Karpas-422 (cell line): ENCODE measurements around the gene PDILT. TPM values are rescaled to one million over a fixed set of nuclear protein-coding genes. Genes with fewer than 3 reads are reported as not detected.
"Not testable (repeated sequence)": the region's sequence is repeated elsewhere in the genome, so short reads cannot be mapped to it uniquely, and the experiment has no call there.

Experiments used
- DNase-seq: peaks from one replicate; pipeline ENCODE4 v3.0.0-alpha.2; 2015
- H2AFZ ChIP-seq: fragments of 200-600 bp; sonication (generic); 2 replicates; pipeline ENCODE4 v1.6.1; 2014; ENCODE audit warnings: antibody characterized with exemption, low read length, mixed read lengths
- H3K27ac ChIP-seq: fragments of 200-600 bp; sonication (generic); 2 replicates; pipeline ENCODE4 v1.5.1; 2014; ENCODE audit warnings: mild to moderate bottlenecking, low read length, moderate library complexity
- H3K27me3 ChIP-seq: fragments of 200-600 bp; sonication (generic); 2 replicates; pipeline ENCODE4 v1.6.1; 2014; ENCODE audit warnings: low read length, mixed read lengths
- H3K36me3 ChIP-seq: fragments of 200-600 bp; sonication (generic); 2 replicates; pipeline ENCODE4 v1.6.1; 2014; ENCODE audit warnings: low read length, mixed read lengths; ENCODE audit not compliant: insufficient read depth
- H3K4me1 ChIP-seq: fragments of 200-600 bp; sonication (generic); 2 replicates; pipeline ENCODE4 v1.6.1; 2014; ENCODE audit warnings: mild to moderate bottlenecking, low read length, mixed read lengths
- H3K4me2 ChIP-seq: fragments of 200-600 bp; sonication (generic); 2 replicates; pipeline ENCODE4 v1.6.1; 2014; ENCODE audit warnings: low read length, low read depth, mild to moderate bottlenecking; ENCODE audit not compliant: poor library complexity, severe bottlenecking
- H3K4me3 ChIP-seq: fragments of 200-600 bp; sonication (generic); 2 replicates; pipeline ENCODE4 v1.5.1; 2014; ENCODE audit warnings: mild to moderate bottlenecking, antibody characterized with exemption, low read length, mixed read lengths
- H3K79me2 ChIP-seq: fragments of 200-600 bp; sonication (generic); 2 replicates; pipeline ENCODE4 v1.6.1; 2014; ENCODE audit warnings: mild to moderate bottlenecking, low read length, mixed read lengths
- H3K9ac ChIP-seq: fragments of 200-600 bp; sonication (generic); 2 replicates; pipeline ENCODE4 v1.6.0; 2014; ENCODE audit warnings: low read length
- H3K9me2 ChIP-seq: fragments of 200-600 bp; sonication (generic), shearing (Covaris generic); replicated peaks from 2 replicates; pipeline ENCODE4 v1.6.0; 2014; ENCODE audit warnings: mild to moderate bottlenecking, low read length, moderate library complexity; ENCODE audit not compliant: insufficient read depth
- H3K9me3 ChIP-seq: fragments of 300-700, 200-600 bp; sonication (generic); 2 replicates; pipeline ENCODE4 v1.6.1; 2014; ENCODE audit warnings: low read length, mixed read lengths
- H4K20me1 ChIP-seq: fragments of 200-600 bp; sonication (generic); 2 replicates; pipeline ENCODE4 v1.6.1; 2014; ENCODE audit warnings: mild to moderate bottlenecking, antibody characterized with exemption, low read length, low read depth; ENCODE audit not compliant: insufficient read depth
- total RNA-seq: library from RNA; depleted of rRNA; stranded (reverse); fragments of >200 nt; shearing (Covaris generic); gene quantifications from 2 replicates; pipeline ENCODE4 v1.2.3, GENCODE V29; 2014; ENCODE audit warnings: low replicate concordance; rRNA removed

Gene PDILT
- total RNA-seq, 1 experiment from 2014 or later, result not detected

DNA sequence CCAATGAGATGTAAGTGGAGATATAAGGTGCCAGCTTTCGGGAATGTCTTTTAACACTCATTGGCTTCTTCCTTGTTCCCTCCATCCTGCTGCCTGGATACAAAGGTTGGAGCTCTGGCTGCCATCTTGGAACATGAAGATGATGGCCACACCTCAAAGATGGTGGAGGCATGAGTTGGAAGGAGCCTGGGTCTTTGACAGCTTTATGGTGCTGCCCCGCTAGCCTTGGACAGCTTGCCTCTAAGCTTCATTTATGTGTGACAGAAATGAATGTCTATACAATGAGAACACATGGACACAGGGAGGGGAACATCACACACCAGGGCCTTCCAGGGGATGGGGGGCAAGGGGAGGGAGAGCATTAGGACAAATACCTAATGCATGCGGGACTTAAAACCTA, 90.8 kb downstream of the PDILT start:
- no peak overlapping the region for H3K27ac ChIP-seq
- no peaks in the 10 kb centered on the region for H3K36me3 ChIP-seq
- no peaks in the 10 kb centered on the region for H3K27me3 ChIP-seq
- no peak for DNase-seq
- H3K9me2 ChIP-seq, result 0 out of 2 replicates have a peak, but pooled peaks cover 4% of the 10 kb centered on the region
- no peak overlapping the region for H3K9ac ChIP-seq
- no peaks in the 10 kb centered on the region for H4K20me1 ChIP-seq
- H3K79me2 ChIP-seq, result no peaks in the 10 kb centered on the region
- H3K4me1 ChIP-seq, result no peaks in the 10 kb centered on the region
- no peak overlapping the region for H3K4me3 ChIP-seq
- H3K4me2 ChIP-seq, result no peak overlapping the region
- no peak overlapping the region for H2AFZ ChIP-seq
- no peaks in the 10 kb centered on the region for H3K9me3 ChIP-seq

DNA sequence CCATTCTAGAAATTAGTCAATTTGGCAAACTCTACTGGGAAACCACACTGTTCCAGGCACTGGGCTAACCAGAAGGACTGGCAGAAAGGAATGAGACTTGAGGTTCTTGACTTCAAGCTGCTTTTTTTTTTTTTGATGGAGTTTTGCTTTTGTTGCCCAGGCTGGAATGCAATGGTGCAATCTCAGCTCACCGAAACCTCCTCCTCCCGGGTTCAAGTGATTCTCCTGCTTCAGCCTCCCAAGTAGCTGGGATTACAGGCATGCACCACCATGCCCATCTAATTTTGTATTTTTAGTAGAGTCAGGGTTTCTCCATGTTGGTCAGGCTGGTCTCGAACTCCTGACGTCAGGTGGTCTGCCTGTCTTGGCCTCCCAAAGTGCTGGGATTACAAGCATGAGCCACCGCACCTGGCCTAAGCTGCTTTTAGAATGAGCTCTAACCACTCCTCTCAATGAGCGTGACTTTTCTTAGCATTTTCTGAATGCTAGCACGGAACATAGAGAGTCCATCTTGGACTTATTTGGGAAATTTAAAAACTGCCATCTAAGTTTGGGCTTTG, 91.9 kb downstream of the PDILT start:
- not testable (repeated sequence) for H3K9me2 ChIP-seq, DNase-seq

DNA sequence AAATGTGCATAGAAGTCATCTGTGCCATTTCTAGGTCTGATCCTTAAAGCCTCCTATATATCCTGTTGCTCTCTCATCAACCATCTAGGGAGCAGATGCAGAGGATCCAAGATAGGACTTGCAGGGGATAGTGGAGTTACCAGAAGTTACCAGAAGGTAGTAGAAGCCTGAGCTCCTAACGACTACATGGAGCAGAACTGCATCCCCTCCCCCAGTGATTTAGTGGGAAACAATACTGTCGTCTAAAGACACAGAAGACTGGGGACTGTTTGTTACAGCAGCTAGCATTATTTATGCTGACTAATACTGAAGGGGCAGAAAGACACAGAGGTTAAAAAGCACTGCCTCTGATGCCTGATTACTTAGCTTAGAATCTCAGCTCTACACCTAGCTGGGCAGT, 93.0 kb downstream of the PDILT start:
- H3K36me3 ChIP-seq, result no peaks in the 10 kb centered on the region
- DNase-seq, result no peak
- no peaks in the 10 kb centered on the region for H3K4me1 ChIP-seq
- no peak overlapping the region for H3K4me3 ChIP-seq
- H3K79me2 ChIP-seq, result no peaks in the 10 kb centered on the region
- H2AFZ ChIP-seq, result no peak overlapping the region
- no peaks in the 10 kb centered on the region for H3K27me3 ChIP-seq
- no peak overlapping the region for H3K27ac ChIP-seq
- H3K9me3 ChIP-seq, result no peaks in the 10 kb centered on the region
- no peak overlapping the region for H3K4me2 ChIP-seq
- H3K9ac ChIP-seq, result no peak overlapping the region
- 0 out of 2 replicates have a peak, but pooled peaks cover 4% of the 10 kb centered on the region for H3K9me2 ChIP-seq
- no peaks in the 10 kb centered on the region for H4K20me1 ChIP-seq

More for the DNA sequence above, 91.9 kb downstream of the PDILT start:
- H3K36me3 ChIP-seq, H3K9me3 ChIP-seq, H3K4me3 ChIP-seq, H3K27ac ChIP-seq, H2AFZ ChIP-seq, H3K4me1 ChIP-seq, H3K27me3 ChIP-seq, H4K20me1 ChIP-seq, H3K79me2 ChIP-seq, H3K4me2 ChIP-seq, H3K9ac ChIP-seq: not testable (repeated sequence)

DNA sequence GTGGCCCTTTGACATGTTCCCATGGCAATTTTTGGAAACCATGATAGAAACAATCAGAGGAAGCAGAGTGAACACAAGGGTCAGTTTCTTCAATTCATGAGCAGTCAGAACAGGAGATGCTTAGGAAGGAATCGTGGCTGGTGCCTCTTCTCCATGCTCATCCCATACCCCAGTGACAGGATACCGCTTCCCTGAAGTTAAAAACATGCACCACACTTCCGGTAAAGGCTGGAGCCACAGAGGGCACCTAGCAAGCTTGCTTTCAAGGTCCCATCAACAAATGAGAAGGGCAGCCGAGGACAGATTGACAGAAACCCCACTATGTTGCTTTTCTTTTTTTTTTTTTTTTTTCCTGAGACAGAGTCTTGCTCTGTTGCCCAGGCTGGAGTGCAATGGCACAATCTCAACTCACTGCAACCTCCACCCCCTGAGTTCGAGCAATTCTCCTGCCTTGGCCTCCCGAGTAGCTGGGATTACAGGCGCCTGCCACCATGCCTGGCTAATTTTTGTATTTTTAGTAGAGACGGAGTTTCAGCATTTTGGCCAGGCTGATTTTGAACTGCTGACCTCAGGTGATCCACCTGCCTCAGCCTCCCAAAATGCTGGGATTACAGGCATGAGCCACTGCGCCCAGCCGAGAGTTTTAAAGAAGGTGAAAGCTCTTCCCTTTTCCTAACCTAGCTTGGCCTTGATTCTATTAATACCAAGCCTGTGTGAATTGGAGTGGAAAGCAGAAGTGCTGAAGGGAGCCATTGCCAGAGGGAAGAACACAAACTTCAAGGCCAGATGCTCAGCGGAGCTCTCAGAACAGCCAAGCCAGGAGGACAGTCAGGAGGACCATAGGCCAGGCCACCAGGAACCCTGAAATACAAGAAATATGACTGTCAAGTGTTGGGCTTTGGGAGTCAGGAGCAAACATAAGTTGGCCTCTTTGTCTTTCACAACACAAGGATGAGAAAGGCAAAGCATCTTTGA, 93.8 kb downstream of the PDILT start:
- Histone ChIP-seq H3K4me3 (no peak overlapping the region), H3K27ac (no peak overlapping the region), H3K79me2 (no peaks in the 10 kb centered on the region)

DNA sequence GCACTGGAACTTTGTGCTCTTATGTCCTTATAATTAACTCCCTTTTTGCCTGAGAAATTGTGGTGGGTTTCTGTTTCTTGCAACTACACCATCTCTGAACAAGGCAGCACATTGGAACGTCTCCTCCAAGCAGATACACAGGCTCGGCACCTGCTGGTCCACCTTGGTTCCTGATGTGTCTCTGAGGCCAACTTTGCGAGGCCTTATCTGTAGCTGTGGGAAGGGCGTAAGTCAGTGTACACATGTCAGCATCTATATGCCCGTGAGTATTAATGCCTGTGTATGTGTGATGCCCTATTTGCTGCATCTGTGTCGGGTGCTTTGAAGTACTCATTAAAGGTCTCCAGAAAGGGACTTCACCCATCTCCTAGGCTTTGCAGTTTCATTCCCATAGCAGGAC, 94.8 kb downstream of the PDILT start:
- no peaks in the 10 kb centered on the region for H3K36me3 ChIP-seq
- H3K9me2 ChIP-seq, result 0 out of 2 replicates have a peak, but pooled peaks cover 4% of the 10 kb centered on the region
- H3K4me2 ChIP-seq, result no peak overlapping the region
- H3K79me2 ChIP-seq, result no peaks in the 10 kb centered on the region
- H3K4me1 ChIP-seq, result no peaks in the 10 kb centered on the region
- H4K20me1 ChIP-seq, result no peaks in the 10 kb centered on the region
- H3K27ac ChIP-seq, result no peak overlapping the region
- no peak overlapping the region for H3K4me3 ChIP-seq
- no peaks in the 10 kb centered on the region for H3K9me3 ChIP-seq
- H2AFZ ChIP-seq, result no peak overlapping the region
- H3K9ac ChIP-seq, result no peak overlapping the region
- DNase-seq, result no peak
- H3K27me3 ChIP-seq, result no peaks in the 10 kb centered on the region

More for the DNA sequence above, 93.8 kb downstream of the PDILT start:
- no peak for DNase-seq
- no peaks in the 10 kb centered on the region for H3K4me1 ChIP-seq
- no peaks in the 10 kb centered on the region for H3K27me3 ChIP-seq
- no peak overlapping the region for H3K4me2 ChIP-seq
- no peak overlapping the region for H2AFZ ChIP-seq
- no peaks in the 10 kb centered on the region for H3K9me3 ChIP-seq
- no peak overlapping the region for H3K9ac ChIP-seq
- H4K20me1 ChIP-seq, result no peaks in the 10 kb centered on the region
- H3K9me2 ChIP-seq, result 0 out of 2 replicates have a peak, but pooled peaks cover 4% of the 10 kb centered on the region
- no peaks in the 10 kb centered on the region for H3K36me3 ChIP-seq

Other genes starting within 250 kb of the PDILT start
- gene GP2, start 77.2 kb downstream of the PDILT start, total RNA-seq, result not detected in 2 replicates
- gene UMOD, start 52.0 kb downstream of the PDILT start, total RNA-seq, result not detected in 2 replicates
- gene ACSM5, start 4.8 kb upstream of the PDILT start, total RNA-seq, result not detected in 2 replicates
- not detected in 2 replicates for gene ACSM2A, start 46.8 kb upstream of the PDILT start, total RNA-seq
- gene ACSM2B, start 171.6 kb upstream of the PDILT start, total RNA-seq, result not detected in 2 replicates